ENCODE measurements around the gene DIAPH1.

Gene DIAPH1

DNA sequence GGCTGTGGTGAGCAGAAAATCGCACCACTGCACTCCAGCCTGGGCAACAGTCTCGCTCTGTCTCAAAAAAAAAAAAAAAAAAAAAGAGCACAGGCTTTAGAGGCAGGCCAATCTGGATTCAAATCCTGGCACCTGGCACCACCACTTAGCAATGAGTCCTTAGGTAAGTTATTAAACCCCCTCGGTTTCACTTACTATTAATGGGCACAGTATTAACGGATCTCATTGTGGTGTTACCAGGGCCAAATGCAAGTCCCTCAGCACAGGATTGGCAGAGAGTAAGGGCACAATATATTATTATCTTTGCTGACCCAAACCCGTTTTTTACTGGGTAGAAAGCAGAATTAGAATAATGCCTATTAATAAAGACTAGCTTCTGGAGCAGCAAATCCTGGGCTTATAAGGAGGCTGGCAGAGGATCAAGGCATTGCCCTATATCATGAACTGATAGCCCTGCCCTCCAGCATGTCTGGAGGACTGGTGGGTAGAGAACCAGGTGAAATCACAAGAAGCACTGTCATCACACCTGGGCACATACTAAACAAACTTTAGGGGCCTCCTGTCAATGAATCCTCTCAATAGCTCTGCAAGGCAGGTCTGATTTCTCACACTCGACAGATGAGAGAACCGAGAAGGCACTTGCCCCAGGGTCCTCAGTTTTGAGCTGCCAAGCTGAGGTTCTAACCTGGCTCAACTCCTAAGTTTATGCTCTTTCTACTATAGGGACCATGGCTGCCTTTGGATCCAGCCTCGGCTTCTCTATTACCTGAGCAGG is 112.2 kb downstream of the DIAPH1 start:
- DNase-seq (ENCODE audit: low spot score), result no peak

DNA sequence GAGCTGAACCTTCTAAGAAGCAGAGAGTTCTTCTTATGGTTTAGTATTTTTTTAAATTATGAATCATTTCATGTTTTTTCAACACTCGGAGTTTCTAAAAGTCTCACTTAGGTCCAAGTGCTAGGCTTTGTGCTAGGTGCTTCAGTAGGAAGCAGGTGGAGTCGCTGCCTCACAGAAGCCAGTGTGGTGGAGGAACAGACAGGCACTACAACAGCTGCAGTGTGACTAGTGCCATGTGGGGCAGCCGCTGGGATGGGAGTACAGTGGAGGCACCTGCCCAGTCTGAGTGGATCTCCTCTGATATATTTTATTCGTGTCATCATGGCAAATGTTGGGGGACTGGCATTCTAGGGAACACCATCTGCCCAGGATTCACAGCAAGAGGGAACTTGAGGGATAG is 114.6 kb downstream of the DIAPH1 start:
- no peak for DNase-seq (ENCODE audit: low spot score)

DNA sequence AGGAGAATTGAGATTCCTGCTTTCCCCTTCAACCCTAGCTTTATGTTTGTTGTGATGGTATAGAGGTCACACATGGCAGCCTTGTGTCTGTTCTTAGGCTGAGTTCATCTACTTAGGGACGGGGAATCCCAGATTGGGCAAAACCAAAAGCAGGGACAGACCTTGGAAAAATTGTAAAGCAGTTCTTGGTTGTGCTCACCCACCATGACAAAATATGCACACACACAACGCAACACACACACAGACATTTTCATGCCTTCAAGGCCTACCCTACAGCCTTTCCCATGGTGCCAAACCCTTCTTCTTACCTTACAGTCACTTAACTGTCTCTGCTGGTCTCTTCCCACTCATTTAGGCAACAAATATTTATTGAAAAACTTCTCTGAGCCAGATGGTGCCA is 115.1 kb downstream of the DIAPH1 start:
- no peak for DNase-seq (ENCODE audit: low spot score)

- DNase-seq (ENCODE audit: low spot score), result no peak
These were observed 117.0 kb downstream of the DIAPH1 start for GRCh38 chr5:141501761-141502160.

DNA sequence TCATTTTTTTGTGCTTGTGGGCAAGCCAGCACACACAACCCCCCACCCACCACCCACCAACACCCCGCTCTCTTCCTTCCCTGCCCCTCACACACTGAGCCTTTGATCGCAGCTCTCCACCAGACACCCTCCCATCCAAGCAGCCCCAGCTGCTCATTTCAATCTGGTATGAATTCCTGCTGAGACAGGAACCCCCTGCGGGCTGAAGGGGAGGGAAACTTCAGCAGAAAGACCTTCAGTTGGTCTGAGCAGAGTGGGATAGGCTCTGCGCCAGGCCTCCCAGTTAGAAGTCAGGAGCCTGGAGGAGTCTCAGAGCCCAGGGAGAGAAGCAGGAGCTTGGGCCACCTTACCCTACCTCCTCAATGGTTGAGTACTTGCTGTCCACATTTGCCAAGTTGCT is 122.8 kb downstream of the DIAPH1 start:
- no peak for DNase-seq (ENCODE audit: low spot score)

DNA sequence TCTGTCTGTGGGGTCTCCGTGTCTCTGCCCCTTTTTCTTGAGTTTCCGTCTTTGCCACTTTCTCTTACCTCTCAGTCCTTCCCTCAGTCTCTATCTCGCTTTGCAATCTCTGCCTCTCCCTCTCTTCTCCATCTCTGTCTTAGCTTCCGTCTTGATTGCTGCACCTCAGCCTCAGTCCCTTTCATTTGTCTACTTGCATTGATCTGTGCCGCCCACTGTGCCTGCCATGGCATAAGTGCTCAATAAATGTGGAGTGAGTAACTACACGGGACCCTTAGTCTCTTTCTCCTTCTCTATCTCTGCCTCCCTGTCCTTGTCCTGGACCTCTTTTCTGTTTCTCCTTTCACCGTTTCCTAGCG is 123.4 kb downstream of the DIAPH1 start:
- no peak for DNase-seq (ENCODE audit: low spot score)

- no peak for DNase-seq (ENCODE audit: low spot score)
These were observed 123.9 kb downstream of the DIAPH1 start for GRCh38 chr5:141494761-141495452.

DNA sequence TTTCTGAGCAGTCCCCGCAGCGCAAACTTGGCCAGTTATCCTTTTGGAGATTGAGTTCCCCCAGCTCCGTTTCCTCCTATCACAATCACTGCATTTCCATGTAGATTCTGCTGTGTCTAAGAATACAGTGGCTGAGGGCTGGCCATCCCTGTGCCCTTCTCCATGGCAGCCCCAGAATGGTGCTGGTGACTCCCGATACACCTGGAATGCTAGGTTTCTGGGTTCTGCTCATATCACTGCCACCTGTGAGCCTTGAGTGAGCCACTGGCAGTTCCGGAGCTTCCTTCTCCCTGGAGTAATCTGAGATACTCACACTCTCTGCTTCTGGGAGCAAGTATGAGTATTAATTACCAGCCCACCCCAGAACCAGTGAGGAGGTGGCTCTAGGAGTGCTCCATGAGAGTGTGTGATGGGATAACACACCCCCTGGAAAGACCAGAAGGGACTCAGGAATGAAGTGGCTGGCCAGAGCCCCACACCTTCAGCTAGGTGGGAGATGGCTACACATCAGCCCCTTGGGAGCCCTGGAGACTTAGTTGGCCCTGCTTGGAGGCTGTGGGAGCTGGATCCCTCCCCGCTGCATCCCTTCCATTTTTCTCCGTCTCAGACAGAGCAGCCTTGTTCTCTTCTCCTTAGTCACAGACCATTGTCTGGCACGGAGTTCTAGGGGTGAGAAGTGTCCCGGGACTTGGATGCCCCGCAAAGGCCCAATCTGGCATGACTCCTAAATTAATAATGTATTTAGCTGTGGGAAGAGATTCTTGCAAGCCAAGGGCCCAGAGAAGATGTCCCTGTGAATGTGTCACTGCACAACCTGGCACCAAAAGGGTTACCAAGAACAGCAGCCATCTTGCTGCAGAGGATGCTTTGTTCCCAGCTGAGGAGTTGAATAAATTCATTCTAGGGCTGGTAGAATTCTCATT is 125.0 kb downstream of the DIAPH1 start:
- DNase-seq (ENCODE audit: low spot score), result no peak

GRCh38 chr5:141492168-141492885 is 126.5 kb downstream of the DIAPH1 start:
- DNase-seq (ENCODE audit: low spot score), result no peak

DNA sequence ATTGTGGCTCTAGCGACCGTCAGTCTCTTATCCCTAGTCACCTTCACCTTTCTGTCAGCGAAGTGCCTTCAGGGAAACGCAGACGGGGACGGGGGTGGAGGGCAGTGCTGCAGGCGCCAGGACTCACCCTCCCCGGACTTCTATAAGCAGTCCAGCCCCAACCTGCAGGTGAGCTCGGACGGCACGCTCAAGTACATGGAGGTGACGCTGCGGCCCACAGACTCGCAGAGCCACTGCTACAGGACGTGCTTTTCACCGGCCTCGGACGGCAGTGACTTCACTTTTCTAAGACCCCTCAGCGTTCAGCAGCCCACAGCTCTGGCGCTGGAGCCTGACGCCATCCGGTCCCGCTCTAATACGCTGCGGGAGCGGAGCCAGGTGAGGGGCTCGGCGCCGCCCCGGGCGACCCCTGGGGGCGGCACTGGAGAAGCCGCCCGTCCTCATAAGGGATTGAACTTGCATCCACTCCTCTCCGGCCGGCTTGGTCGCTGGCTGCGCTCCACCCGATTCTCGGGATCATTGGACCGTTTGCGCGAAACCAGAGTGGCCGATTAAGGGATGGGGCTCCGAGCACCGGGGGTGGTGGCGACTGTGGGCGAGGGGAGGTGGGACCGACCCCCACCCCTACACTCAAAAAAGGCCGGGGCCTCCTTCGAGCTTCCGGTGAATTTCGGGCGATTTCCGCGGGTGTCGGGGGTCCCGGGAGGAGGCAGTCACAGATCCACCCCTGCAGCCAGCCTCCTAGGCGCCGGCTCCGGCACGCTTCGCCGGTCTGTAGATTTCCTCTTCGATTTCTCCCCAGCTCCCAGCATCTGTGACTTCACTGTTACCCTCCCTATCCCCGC is 127.3 kb downstream of the DIAPH1 start:
- DNase-seq (ENCODE audit: low spot score), result no peak

DNA sequence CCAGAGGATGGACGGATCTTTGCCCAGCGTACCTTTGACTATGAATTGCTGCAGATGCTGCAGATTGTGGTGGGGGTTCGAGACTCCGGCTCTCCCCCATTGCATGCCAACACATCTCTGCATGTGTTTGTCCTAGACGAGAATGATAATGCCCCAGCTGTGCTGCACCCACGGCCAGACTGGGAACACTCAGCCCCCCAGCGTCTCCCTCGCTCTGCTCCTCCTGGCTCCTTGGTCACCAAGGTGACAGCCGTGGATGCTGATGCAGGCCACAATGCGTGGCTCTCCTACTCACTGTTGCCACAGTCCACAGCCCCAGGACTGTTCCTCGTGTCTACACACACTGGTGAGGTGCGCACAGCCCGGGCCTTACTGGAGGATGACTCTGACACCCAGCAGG is 128.0 kb downstream of the DIAPH1 start:
- no peak for DNase-seq (ENCODE audit: low spot score)

DNA sequence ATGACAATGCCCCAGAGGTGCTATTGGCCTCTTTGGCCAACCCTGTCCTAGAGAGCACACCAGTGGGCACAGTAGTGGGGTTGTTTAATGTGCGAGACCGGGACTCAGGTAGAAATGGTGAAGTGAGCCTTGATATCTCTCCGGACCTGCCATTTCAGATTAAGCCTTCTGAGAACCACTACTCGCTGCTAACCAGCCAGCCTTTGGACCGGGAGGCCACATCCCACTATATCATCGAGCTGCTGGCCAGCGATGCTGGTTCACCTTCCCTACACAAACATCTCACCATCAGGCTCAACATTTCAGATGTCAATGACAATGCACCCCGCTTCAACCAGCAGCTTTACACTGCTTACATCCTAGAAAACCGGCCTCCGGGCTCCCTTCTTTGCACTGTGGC is 128.5 kb downstream of the DIAPH1 start:
- no peak for DNase-seq (ENCODE audit: low spot score)

DNA sequence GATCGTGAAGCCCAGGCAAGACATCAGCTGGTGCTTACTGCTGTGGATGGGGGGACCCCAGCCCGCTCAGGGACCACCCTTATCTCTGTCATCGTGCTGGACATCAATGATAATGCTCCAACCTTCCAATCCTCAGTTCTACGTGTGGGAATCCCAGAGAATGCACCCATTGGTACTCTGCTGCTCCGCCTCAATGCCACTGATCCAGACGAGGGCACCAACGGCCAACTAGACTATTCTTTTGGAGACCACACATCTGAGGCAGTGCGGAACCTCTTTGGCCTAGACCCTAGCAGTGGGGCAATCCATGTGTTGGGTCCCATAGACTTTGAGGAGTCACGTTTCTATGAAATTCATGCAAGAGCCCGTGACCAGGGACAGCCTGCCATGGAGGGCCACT is 129.0 kb downstream of the DIAPH1 start:
- DNase-seq (ENCODE audit: low spot score), result no peak

DNA sequence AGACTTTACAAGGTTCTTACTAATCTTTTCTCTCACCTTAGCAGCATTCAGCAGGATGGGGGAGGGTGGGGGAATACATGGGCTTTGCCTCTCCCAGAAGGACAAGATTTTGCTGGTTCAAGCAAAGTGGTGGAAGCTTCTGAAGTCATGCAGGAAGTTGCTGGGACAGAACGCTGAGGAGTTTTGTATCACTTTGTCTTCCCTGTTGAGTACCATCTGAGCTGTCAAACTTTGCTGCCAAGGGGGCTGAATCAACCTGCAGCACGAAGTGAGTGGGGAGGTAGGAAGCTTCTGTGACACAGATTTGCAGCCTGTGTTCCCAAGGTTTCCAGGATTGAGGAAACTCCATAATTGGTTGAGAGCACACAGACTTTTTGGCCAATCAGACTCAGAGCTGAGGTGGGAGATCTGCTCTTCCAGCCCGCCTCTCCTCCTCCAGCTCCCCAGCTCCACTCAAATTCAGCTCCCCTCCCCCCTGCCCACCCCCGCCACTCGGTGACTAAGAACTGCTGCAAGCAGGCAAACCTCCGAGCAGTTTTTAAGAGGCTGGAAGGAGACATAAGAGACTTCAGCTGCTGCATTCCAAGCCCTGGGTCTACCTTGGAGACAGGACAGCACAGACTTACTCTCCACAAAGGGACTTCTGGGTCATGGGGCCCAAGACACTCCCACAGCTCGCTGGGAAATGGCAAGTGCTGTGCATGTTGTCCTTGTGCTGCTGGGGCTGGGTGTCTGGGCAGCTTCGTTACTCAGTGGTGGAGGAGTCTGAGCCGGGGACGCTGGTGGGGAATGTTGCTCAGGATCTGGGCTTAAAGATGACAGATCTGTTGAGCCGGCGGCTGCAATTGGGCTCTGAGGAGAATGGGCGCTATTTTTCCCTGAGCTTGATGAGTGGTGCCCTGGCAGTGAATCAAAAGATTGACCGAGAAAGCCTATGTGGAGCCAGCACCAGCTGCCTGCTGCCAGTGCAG is 129.9 kb downstream of the DIAPH1 start, which contains the start of gene PCDHGC5:
TSS of gene PCDHGC5 (plus strand) at position 491 of the 971 bp plus-strand sequence. CDS start at position 651, 160 bp downstream.
- DNase-seq (ENCODE audit: low spot score), result no peak

GRCh38 chr5:141487131-141487530 is 131.7 kb downstream of the DIAPH1 start:
- DNase-seq (ENCODE audit: low spot score), result no peak

GRCh38 chr5:141486091-141486490 is 132.7 kb downstream of the DIAPH1 start:
- no peak for DNase-seq (ENCODE audit: low spot score)

- no peak for DNase-seq (ENCODE audit: low spot score)
These were observed 133.3 kb downstream of the DIAPH1 start for GRCh38 chr5:141485321-141486055.

DNA sequence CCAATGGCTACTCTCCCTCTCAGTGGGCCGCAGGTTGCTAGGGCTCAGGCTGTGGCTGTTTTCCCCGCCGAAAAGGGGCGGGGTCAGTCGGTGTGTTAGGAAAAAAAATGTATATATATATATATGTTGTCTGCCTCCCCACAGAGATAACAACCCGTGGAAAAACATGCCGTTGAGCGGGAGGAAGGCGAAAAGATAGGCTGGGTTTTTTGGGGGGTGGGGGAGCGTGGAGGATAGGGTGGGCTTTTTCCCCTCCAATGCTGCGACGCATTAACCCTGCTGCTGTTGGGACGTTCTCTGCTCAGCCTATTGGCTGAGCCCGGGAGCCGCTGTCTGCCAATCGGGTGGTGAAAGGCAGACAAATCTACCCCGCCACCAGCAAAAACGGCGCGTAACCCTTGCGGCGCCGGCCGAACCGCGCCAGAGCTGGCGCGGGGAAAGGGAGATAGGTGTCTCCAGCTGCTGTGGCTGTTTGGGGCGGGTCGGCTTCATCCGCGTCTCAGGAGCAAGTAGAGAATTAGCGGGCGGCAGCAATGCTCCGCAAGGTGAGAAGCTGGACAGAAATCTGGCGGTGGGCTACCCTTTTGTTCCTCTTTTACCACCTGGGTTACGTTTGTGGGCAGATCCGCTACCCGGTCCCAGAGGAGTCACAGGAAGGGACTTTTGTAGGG is 134.0 kb downstream of the DIAPH1 start, which contains the start of gene PCDHGC4:
TSS of gene PCDHGC4 (plus strand) at position 390 of the 671 bp plus-strand sequence. CDS start at position 534, 144 bp downstream.
- DNase-seq (ENCODE audit: low spot score), result peak; percentile 68
